Neuronal stem cell (in vitro differentiated cells): ENCODE results near the gene RBBP8NL.
"Not testable (repeated sequence)": the region's sequence is repeated elsewhere in the genome, so short reads cannot be mapped to it uniquely, and the experiment has no call there.

Experiments used
- DNase-seq: peaks from one replicate; pipeline ENCODE4 v3.0.0-alpha.2; 2013; ENCODE audit warnings: low spot score
- H2AFZ ChIP-seq: one replicate; pipeline ENCODE4 v1.6.1; 2013; ENCODE audit warnings: mild to moderate bottlenecking, low read length, inconsistent platforms
- H2AK5ac ChIP-seq: 2 replicates; pipeline ENCODE4 v1.6.1; 2013; ENCODE audit warnings: low read depth, mild to moderate bottlenecking, inconsistent platforms, low read length, moderate library complexity, mixed read lengths
- H2BK120ac ChIP-seq: 2 replicates; pipeline ENCODE4 v1.6.1; 2013; ENCODE audit warnings: low read depth, mild to moderate bottlenecking, inconsistent platforms, low read length, moderate library complexity, mixed read lengths
- H2BK12ac ChIP-seq: one replicate; pipeline ENCODE4 v1.6.1; 2013; ENCODE audit warnings: low read length, inconsistent platforms
- H2BK15ac ChIP-seq: 2 replicates; pipeline ENCODE4 v1.6.1; 2013; ENCODE audit warnings: mild to moderate bottlenecking, low read length, inconsistent platforms, mixed read lengths
- H2BK5ac ChIP-seq: one replicate; pipeline ENCODE4 v1.6.1; 2013; ENCODE audit warnings: inconsistent platforms, mild to moderate bottlenecking, low read length, moderate library complexity
- H3K14ac ChIP-seq: one replicate; pipeline ENCODE4 v1.6.1; 2013; ENCODE audit warnings: low read length, inconsistent platforms
- H3K18ac ChIP-seq: 2 replicates; pipeline ENCODE4 v1.6.1; 2013; ENCODE audit warnings: low read length, inconsistent platforms
- H3K23ac ChIP-seq: 2 replicates; pipeline ENCODE4 v1.6.1; 2013; ENCODE audit warnings: low read depth, mild to moderate bottlenecking, mixed read lengths, low read length, inconsistent platforms; ENCODE audit not compliant: poor library complexity
- H3K27ac ChIP-seq: replicated peaks from 3 replicates; pipeline ENCODE4 v1.5.1; 2013; ENCODE audit warnings: low read length, inconsistent platforms
- H3K27me3 ChIP-seq, 3 experiments: 2 replicates each; pipeline ENCODE4 v1.6.1; 2013; ENCODE audit warnings: low read length in 3 of 3, mild to moderate bottlenecking in 2 of 3, inconsistent platforms in 1 of 3, low read depth in 1 of 3, mixed read lengths in 1 of 3, moderate library complexity in 1 of 3; ENCODE audit not compliant: control insufficient read depth in 3 of 3, insufficient read depth in 3 of 3
- H3K36me3 ChIP-seq, 2 donors: replicated peaks in 1 of 2; 2 replicates each; pipeline ENCODE4 v1.6.1; 2013; ENCODE audit warnings: low read length in 2 of 2; ENCODE audit not compliant: control insufficient read depth in 2 of 2, insufficient read depth in 2 of 2
- H3K4ac ChIP-seq: 2 replicates; pipeline ENCODE4 v1.6.1; 2013; ENCODE audit warnings: inconsistent platforms, mild to moderate bottlenecking, low read length, moderate library complexity
- H3K4me1 ChIP-seq, 2 donors: 1 replicate in 1 of 2; 2 replicates in 1 of 2; pipeline ENCODE4 v1.6.1; 2013; ENCODE audit warnings: low read length in 2 of 2, low read depth in 1 of 2; ENCODE audit not compliant: control insufficient read depth in 2 of 2, insufficient read depth in 1 of 2
- H3K4me2 ChIP-seq: one replicate; pipeline ENCODE4 v1.6.1; 2013; ENCODE audit warnings: mild to moderate bottlenecking, low read length, inconsistent platforms; ENCODE audit not compliant: insufficient read depth, poor library complexity, severe bottlenecking
- H3K4me3 ChIP-seq, 2 donors: 2 replicates each; pipeline ENCODE4 v1.5.1; 2013; ENCODE audit warnings: low read length in 2 of 2, mild to moderate bottlenecking in 2 of 2, inconsistent platforms in 1 of 2, moderate library complexity in 1 of 2
- H3K79me1 ChIP-seq: one replicate; pipeline ENCODE4 v1.6.1; 2013; ENCODE audit warnings: low read depth, mild to moderate bottlenecking, inconsistent platforms, low read length, moderate library complexity
- H3K9ac ChIP-seq: one replicate; pipeline ENCODE4 v1.6.1; 2013; ENCODE audit warnings: mild to moderate bottlenecking, low read depth, low read length, inconsistent platforms; ENCODE audit not compliant: poor library complexity
- H3K9me3 ChIP-seq, 2 donors: replicated peaks in 1 of 2; 2 replicates each; pipeline versions ENCODE3 to v1.6.1; 2013; ENCODE audit warnings: low read length in 2 of 2, mild to moderate bottlenecking in 2 of 2, inconsistent platforms in 1 of 2, low read depth in 1 of 2, mixed read lengths in 1 of 2, moderate library complexity in 1 of 2; ENCODE audit not compliant: control insufficient read depth in 2 of 2, insufficient read depth in 1 of 2
- H4K8ac ChIP-seq: one replicate; pipeline ENCODE4 v1.6.1; 2013; ENCODE audit warnings: low read depth, mild to moderate bottlenecking, inconsistent platforms, low read length, moderate library complexity
- H4K91ac ChIP-seq: one replicate; pipeline ENCODE4 v1.6.1; 2013; ENCODE audit warnings: low read length, low read depth, mild to moderate bottlenecking, inconsistent platforms; ENCODE audit not compliant: poor library complexity
- WGBS, 2 donors: extraction: QIAGEN DNeasy Blood & Tissue Kit; methylation state at CpG; one replicate each; pipeline ENCODE4 v1.1.7; 2013; ENCODE audit warnings: missing lambda C conversion rate in 2 of 2, mixed read lengths in 1 of 2; ENCODE audit not compliant: insufficient read length in 2 of 2, insufficient replicate concordance in 1 of 2; ENCODE audit errors: extremely low coverage in 2 of 2; 5-methylcytosine and 5-hydroxymethylcytosine counted together

RBBP8NL gene

GRCh38 chr20:62426699-62427131 is 624 bp downstream of the RBBP8NL start:
- Histone ChIP-seq H4K91ac (no peak overlapping the region), H3K27ac (no peak overlapping the region), H3K36me3 (no peaks in the 10 kb centered on the region), H3K27me3 (peaks cover 0 to 48% (median 0%) of the 10 kb centered on the region in 3 experiments), H3K14ac (peak overlapping the region; percentile 84), H3K9ac (peak overlapping the region; percentile 67), H3K4me1 (peaks cover 0 to 13% of the 10 kb centered on the region in 2 donors), H2BK12ac (peak overlapping the region; percentile 98), H3K9me3 (no peaks in the 10 kb centered on the region), H2BK15ac (peak overlapping the region; percentile 93), H4K8ac (peak overlapping the region; percentile 77), H2BK5ac (peak overlapping the region; percentile 93), H3K4me2 (no peak overlapping the region), H3K18ac (peak overlapping the region; percentile 95), H3K23ac (peak overlapping the region; percentile 95), H3K4me3 (no peak overlapping the region), H2AK5ac (peak overlapping the region; percentile 99), H2BK120ac (no peak overlapping the region), H3K4ac (peak overlapping the region; percentile 43), H3K79me1 (peaks cover 2% of the 10 kb centered on the region), H2AFZ (no peak overlapping the region)
- no peak for DNase-seq
- WGBS, 2 donors: no CpG with 5 or more reads among the region's 22 CpGs

GRCh38 chr20:62426059-62426348 is 1.3 kb downstream of the RBBP8NL start:
- H3K18ac ChIP-seq, DNase-seq, H2AFZ ChIP-seq, H3K14ac ChIP-seq, H3K9me3 ChIP-seq, H2BK5ac ChIP-seq, H3K4me2 ChIP-seq, H3K4ac ChIP-seq, H2BK120ac ChIP-seq, H4K91ac ChIP-seq, H3K36me3 ChIP-seq, H3K4me3 ChIP-seq, H4K8ac ChIP-seq, H3K27ac ChIP-seq, H3K23ac ChIP-seq, H3K79me1 ChIP-seq: not testable (repeated sequence)
- Histone ChIP-seq H3K27me3 (peaks cover 0 to 41% (median 0%) of the 10 kb centered on the region in 3 experiments), H3K9ac (peak overlapping the region; percentile 55), H2AK5ac (peak overlapping the region; percentile 99), H2BK15ac (peak overlapping the region; percentile 93), H2BK12ac (peak overlapping the region; percentile 89), H3K4me1 (peaks cover 0 to 15% of the 10 kb centered on the region in 2 donors)
- no CpG with 5 or more reads among the region's 4 CpGs for WGBS, 2 donors

GRCh38 chr20:62425281-62426058 is 1.9 kb downstream of the RBBP8NL start:
- Histone ChIP-seq H3K4me2 (no peak overlapping the region), H3K9me3 (peaks cover 0 to 5% of the 10 kb centered on the region in 2 donors), H3K4me3 (peak overlapping the region in 1 of 2 donors; percentile 36), H4K8ac (no peak overlapping the region), H2BK15ac (peak overlapping the region; percentile 87), H3K4me1 (peaks cover 0 to 15% of the 10 kb centered on the region in 2 donors), H2BK12ac (peak overlapping the region; percentile 89), H3K36me3 (no peaks in the 10 kb centered on the region), H2BK120ac (no peak overlapping the region), H3K14ac (peak overlapping the region; percentile 91), H3K27ac (no peak overlapping the region), H2AFZ (no peak overlapping the region), H3K18ac (peak overlapping the region; percentile 72), H2AK5ac (peak overlapping the region; percentile 76), H3K23ac (no peak overlapping the region), H3K4ac (no peak overlapping the region), H2BK5ac (no peak overlapping the region), H4K91ac (no peak overlapping the region), H3K79me1 (peaks cover 5% of the 10 kb centered on the region), H3K9ac (peak overlapping the region; percentile 55), H3K27me3 (peaks cover 0 to 36% (median 0%) of the 10 kb centered on the region in 3 experiments)
- no CpG with 5 or more reads among the region's 21 CpGs for WGBS, 2 donors
- DNase-seq: no peak

- peak overlapping the region; percentile 17 for H2BK5ac ChIP-seq
- DNase-seq: no peak
- H3K23ac ChIP-seq: peak overlapping the region; percentile 92
- peak overlapping the region; percentile 87 for H2BK15ac ChIP-seq
- H3K4me1 ChIP-seq: peaks cover 0 to 15% of the 10 kb centered on the region in 2 donors
- peak overlapping the region; percentile 38 for H3K9ac ChIP-seq
- peak overlapping the region; percentile 51 for H2BK12ac ChIP-seq
- H3K79me1 ChIP-seq: peaks cover 5% of the 10 kb centered on the region
- peaks cover 0 to 28% (median 0%) of the 10 kb centered on the region in 3 experiments for H3K27me3 ChIP-seq
- no peak overlapping the region for H2AFZ ChIP-seq
- peak overlapping the region; percentile 80 for H3K18ac ChIP-seq
- H3K9me3 ChIP-seq: peaks cover 0 to 5% of the 10 kb centered on the region in 2 donors
- no peak overlapping the region for H3K4me2 ChIP-seq
- no peak overlapping the region for H3K27ac ChIP-seq
- no peak overlapping the region for H2BK120ac ChIP-seq
- no peak overlapping the region for H3K4ac ChIP-seq
- no CpG with 5 or more reads among the region's 23 CpGs for WGBS, 2 donors
- no peak overlapping the region for H3K4me3 ChIP-seq
- H4K8ac ChIP-seq: no peak overlapping the region
- H2AK5ac ChIP-seq: peak overlapping the region; percentile 83
- no peaks in the 10 kb centered on the region for H3K36me3 ChIP-seq
- H4K91ac ChIP-seq: no peak overlapping the region
- peak overlapping the region; percentile 91 for H3K14ac ChIP-seq
These were observed 2.9 kb downstream of the RBBP8NL start for GRCh38 chr20:62424249-62425107.
